Measurements from ENCODE around the gene RXRA. TPM values are rescaled to one million over a fixed set of nuclear protein-coding genes. Genes with fewer than 3 reads are reported as not detected.

RXRA gene
- total and polyA plus RNA-seq, 2 of the 13 experiments (the other 11 are each of a cell fraction or from before 2014, with no cell fraction given) = 18.9 to 29.2 TPM

DNA sequence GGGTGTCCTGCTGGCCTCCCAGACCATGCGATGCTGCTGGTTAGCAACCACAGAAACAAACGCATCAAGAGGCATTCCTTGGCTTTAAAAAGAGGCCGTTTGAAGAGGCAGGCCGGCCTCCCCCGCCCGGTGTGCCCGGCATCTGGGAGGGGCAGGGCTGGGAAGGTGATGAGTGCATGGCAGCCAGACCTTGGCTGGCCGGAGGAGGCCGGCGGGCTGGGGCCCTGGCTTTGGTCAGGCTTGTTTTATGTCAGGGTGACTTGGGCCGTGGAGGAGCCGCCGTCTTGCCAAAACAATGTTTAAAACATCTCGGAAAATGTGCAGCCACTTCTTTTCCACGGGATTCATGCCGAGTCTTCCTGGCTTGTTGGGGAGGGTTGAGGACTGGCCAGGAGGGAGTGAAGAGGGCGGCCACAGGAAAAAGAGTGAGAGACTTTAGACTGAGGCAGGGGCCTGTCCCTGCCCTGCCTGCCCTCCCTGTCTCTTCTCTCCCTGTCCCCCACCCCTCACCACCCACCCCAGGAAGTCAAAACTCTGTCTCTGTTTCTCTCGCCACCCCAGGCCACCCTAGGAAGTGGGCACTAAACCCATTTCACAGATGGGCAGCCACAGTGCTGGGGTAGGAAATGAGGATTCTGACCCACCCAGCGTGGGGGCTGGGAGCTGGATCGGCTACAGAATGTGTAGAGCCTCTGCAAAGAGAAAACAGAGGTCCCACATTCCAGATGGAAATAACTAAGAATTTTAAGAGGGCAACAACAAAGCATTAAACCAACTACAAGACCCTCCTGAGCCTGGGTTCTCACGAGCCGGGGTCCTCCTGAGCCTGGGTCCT lies 143.0 kb downstream of the RXRA start:
- no peak for TF ChIP-seq RBM39 (IDR thresholded peaks at IDR 0.05; ENCODE audit: low read depth, low read length, poor library complexity, severe bottlenecking)
- TF ChIP-seq, protein P1, sequence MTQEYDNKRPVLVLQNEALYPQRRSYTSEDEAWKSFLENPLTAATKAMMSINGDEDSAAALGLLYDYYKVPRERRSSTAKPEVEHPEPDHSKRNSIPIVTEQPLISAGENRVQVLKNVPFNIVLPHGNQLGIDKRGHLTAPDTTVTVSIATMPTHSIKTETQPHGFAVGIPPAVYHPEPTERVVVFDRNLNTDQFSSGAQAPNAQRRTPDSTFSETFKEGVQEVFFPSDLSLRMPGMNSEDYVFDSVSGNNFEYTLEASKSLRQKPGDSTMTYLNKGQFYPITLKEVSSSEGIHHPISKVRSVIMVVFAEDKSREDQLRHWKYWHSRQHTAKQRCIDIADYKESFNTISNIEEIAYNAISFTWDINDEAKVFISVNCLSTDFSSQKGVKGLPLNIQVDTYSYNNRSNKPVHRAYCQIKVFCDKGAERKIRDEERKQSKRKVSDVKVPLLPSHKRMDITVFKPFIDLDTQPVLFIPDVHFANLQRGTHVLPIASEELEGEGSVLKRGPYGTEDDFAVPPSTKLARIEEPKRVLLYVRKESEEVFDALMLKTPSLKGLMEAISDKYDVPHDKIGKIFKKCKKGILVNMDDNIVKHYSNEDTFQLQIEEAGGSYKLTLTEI (CRISPR knock-in tag; conservative IDR thresholded peaks at IDR 0.05) = no peak
- no peak for TF ChIP-seq ATRX (CRISPR knock-in tag; IDR thresholded peaks at IDR 0.05; ENCODE audit: borderline replicate concordance)
- TF ChIP-seq HOXA5 (CRISPR knock-in tag; IDR thresholded peaks at IDR 0.05) = no peak
- no peak for TF ChIP-seq ZNF484 (CRISPR knock-in tag; IDR thresholded peaks at IDR 0.05; ENCODE audit: borderline replicate concordance, low read depth)
- no peak for TF ChIP-seq ZNF274 (CRISPR knock-in tag; IDR thresholded peaks at IDR 0.05)
- TF ChIP-seq ZNF660 (CRISPR knock-in tag; IDR thresholded peaks at IDR 0.05; ENCODE audit: borderline replicate concordance, low read depth) = no peak
- TF ChIP-seq, protein P2, sequence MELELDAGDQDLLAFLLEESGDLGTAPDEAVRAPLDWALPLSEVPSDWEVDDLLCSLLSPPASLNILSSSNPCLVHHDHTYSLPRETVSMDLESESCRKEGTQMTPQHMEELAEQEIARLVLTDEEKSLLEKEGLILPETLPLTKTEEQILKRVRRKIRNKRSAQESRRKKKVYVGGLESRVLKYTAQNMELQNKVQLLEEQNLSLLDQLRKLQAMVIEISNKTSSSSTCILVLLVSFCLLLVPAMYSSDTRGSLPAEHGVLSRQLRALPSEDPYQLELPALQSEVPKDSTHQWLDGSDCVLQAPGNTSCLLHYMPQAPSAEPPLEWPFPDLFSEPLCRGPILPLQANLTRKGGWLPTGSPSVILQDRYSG (CRISPR knock-in tag; IDR thresholded peaks at IDR 0.05) = no peak
- TF ChIP-seq ZNF652 (CRISPR knock-in tag; IDR thresholded peaks at IDR 0.05; ENCODE audit: borderline replicate concordance, low read depth) = no peak
- no peak for TF ChIP-seq ZNF7 (CRISPR knock-in tag; IDR thresholded peaks at IDR 0.05)
- TF ChIP-seq KLF11 (CRISPR knock-in tag; IDR thresholded peaks at IDR 0.05) = no peak
- no peak for TF ChIP-seq ZNF558 (CRISPR knock-in tag; IDR thresholded peaks at IDR 0.05; ENCODE audit: borderline replicate concordance)
- TF ChIP-seq ZNF572 (CRISPR knock-in tag; IDR thresholded peaks at IDR 0.05) = no peak
- no peak for TF ChIP-seq ZNF672 (CRISPR knock-in tag; IDR thresholded peaks at IDR 0.05)
- no peak for TF ChIP-seq KDM4B (CRISPR knock-in tag; IDR thresholded peaks at IDR 0.05)
- no peaks in the 10 kb centered on the region for H3K36me3 ChIP-seq (replicated peaks in 1 of 2; ENCODE audit: control insufficient read depth in 1 of 2, insufficient read depth in 2 of 2, low read length in 2 of 2)
- no peak for FAIRE-seq
- no peak overlapping the region for H2AFZ ChIP-seq (ENCODE audit: low read length)
- H3K4me1 ChIP-seq (ENCODE audit: insufficient read depth, low read length) = no peaks in the 10 kb centered on the region
- H3K9me3 ChIP-seq (ENCODE audit: low read length) = no peaks in the 10 kb centered on the region
- H3K4me3 ChIP-seq (replicated peaks in 1 of 3; ENCODE audit: insufficient read depth in 1 of 3, low read depth in 2 of 3, low read length in 3 of 3) = no peak overlapping the region
- in situ Hi-C loops (cut with HindIII; ENCODE audit: extremely low pct_ligation_motif_present, low pct_unique_long_range_greater_than_20kb) = no loop called here
- H3K9ac ChIP-seq (ENCODE audit: insufficient read depth, low read depth, low read length) = no peak overlapping the region
- POLR2A ChIA-PET = no interaction called here
- DNase-seq (ENCODE audit: low spot score) = no peak
- ATAC-seq = no peak
- H3K4me2 ChIP-seq (ENCODE audit: low read depth, low read length) = no peak overlapping the region
- H3K79me2 ChIP-seq (ENCODE audit: insufficient read depth, low read length) = no peaks in the 10 kb centered on the region
- no peaks in the 10 kb centered on the region for H4K20me1 ChIP-seq (ENCODE audit: insufficient read depth, low read length)
- CTCF ChIA-PET (ENCODE audit: low intra/inter-chr PET ratio, low total read pairs) = no interaction called here
- peaks cover 6 to 19% of the 10 kb centered on the region in 2 experiments; a peak in 2 of 5 replicates for H3K27me3 ChIP-seq (ENCODE audit: control insufficient read depth in 1 of 2, insufficient read depth in 2 of 2, low read length in 2 of 2)
- H3K27ac ChIP-seq (ENCODE audit: extremely low read length, insufficient read depth, low read length) = no peak overlapping the region
- WGBS (ENCODE audit: low lambda C conversion rate) = 4% methylated on average over 15 of the region's 22 CpGs
- intact Hi-C loops (cut with micrococcal nuclease; ENCODE audit: unreplicated experiment) = no loop called here
- no TSS peak for BruUV-seq (replicated peaks)
